ENCODE data around the gene PADI1.

PADI1 gene

GRCh38 chr1:17198476-17199258 is 6.3 kb upstream of the PADI1 start:
- no peak for DNase-seq

GRCh38 chr1:17199267-17200044 is 5.5 kb upstream of the PADI1 start:
- DNase-seq: no peak

GRCh38 chr1:17200246-17200645 is 4.7 kb upstream of the PADI1 start:
- no peak for DNase-seq

- DNase-seq: no peak
Measured at GRCh38 chr1:17200756-17201155, 4.2 kb upstream of the PADI1 start.

- DNase-seq: peak in 1 of 2 experiments; percentile 3
Measured at GRCh38 chr1:17201201-17202021, 3.5 kb upstream of the PADI1 start.

GRCh38 chr1:17205652-17206051 is 724 bp downstream of the PADI1 start:
- no peak for DNase-seq

- no peak for DNase-seq
Measured at GRCh38 chr1:17206196-17206595, 1.3 kb downstream of the PADI1 start.

GRCh38 chr1:17207046-17207445 is 2.1 kb downstream of the PADI1 start:
- no peak for DNase-seq

GRCh38 chr1:17207540-17207939 is 2.6 kb downstream of the PADI1 start:
- no peak for DNase-seq

- peak; percentile 35 to 69 for DNase-seq
Measured at GRCh38 chr1:17207966-17208418, 3.1 kb downstream of the PADI1 start.

GRCh38 chr1:17208546-17208945 is 3.6 kb downstream of the PADI1 start:
- no peak for DNase-seq

GRCh38 chr1:17209430-17209829 is 4.5 kb downstream of the PADI1 start:
- no peak for DNase-seq

GRCh38 chr1:17210176-17210575 is 5.2 kb downstream of the PADI1 start:
- no peak for DNase-seq

- no peak for DNase-seq
Measured at GRCh38 chr1:17211377-17211776, 6.4 kb downstream of the PADI1 start.

- DNase-seq: no peak
Measured at GRCh38 chr1:17212009-17212408, 7.1 kb downstream of the PADI1 start.

- DNase-seq: peak; percentile 41 to 44
Measured at GRCh38 chr1:17212487-17213121, 7.7 kb downstream of the PADI1 start.

GRCh38 chr1:17213148-17213781 is 8.3 kb downstream of the PADI1 start:
- DNase-seq: no peak

GRCh38 chr1:17213782-17214148 is 8.8 kb downstream of the PADI1 start:
- DNase-seq: no peak

- DNase-seq: no peak
Measured at GRCh38 chr1:17214876-17215544, 10.1 kb downstream of the PADI1 start.

- no peak for DNase-seq
Measured at GRCh38 chr1:17215545-17215890, 10.6 kb downstream of the PADI1 start.

GRCh38 chr1:17216078-17216477 is 11.2 kb downstream of the PADI1 start:
- DNase-seq: no peak

GRCh38 chr1:17217607-17218006 is 12.7 kb downstream of the PADI1 start:
- DNase-seq: no peak
